HG03064 (cell line): Measurements from ENCODE around the gene SLC9C2.
"Not testable (repeated sequence)": the region's sequence is repeated elsewhere in the genome, so short reads cannot be mapped to it uniquely, and the experiment has no call there.

ENCODE experiments used
- ATAC-seq: cut with Tn5 transposase; IDR thresholded peaks from one replicate; pipeline ENCODE4 v1.9.1; 2021; ENCODE audit warnings: low read depth; ENCODE audit not compliant: unreplicated experiment

Gene SLC9C2

DNA sequence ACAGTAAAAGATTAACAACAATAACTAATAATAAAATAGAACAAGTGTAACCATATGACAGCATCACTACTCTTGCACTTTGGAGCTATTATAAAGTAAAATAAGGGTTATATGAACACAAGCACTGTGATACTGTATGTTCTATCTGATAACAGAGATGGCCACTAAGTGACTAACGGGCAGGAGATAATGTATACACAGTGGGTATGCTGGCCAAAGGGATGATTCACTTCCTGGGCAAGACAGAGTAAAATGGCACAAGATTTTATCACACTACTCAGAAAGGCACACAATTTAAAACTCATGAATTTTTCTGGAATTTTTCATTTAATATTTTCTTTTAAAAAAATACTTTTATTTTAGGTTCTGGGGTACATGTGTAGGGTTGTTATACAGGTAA is 12.3 kb downstream of the SLC9C2 start:
- ATAC-seq = no peak

DNA sequence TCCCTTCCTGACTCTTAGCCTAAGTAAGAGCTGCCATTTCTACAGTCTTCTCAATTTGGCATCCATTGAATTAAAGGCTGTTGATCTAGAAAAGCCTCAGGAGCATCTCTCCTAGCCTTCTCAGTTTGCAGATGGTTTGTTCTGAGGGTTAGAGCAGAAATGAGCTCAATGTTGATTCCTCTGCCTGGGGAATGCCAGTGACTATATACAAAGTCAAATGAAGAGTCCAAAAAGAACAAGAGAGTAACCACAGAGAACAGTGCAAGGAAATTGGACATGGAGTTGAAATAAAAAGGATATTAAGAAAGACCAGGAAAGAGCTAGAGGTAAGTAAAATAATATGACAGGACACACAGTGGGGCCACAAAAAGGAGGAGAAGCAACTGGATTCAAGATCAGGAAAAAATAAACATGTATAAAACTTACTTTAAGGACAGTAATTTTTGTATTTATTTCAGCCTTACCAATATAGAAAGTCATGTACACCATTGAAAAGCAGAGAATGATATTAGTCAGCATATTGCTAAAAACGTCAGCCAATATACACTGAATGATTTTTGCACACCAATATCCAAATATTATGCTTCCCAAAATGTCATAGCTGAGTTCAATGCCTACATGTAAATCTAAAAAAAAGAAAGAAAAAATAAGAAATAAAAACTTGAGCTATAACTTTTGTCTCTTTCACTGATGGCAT is 21.3 kb downstream of the SLC9C2 start:
- no peak for ATAC-seq

DNA sequence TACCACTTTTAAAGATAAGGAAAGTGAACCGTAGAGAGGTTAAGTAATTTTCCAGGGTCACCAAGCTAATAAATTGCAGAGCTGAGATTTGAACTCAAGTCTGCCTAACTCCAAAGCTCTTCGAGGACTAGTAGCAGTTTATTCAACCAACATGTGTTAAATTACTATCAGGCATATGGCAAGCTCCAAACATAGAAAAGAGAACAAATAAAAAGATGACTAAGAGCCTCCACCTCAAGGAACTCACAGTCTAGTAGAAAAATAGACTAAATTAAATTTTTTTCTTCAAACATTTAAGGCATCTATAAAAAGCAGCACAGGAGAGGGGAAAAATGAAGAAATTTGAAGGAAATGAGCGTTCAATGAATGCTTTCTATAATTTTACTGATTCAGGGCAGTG is 22.2 kb downstream of the SLC9C2 start:
- ATAC-seq = no peak

DNA sequence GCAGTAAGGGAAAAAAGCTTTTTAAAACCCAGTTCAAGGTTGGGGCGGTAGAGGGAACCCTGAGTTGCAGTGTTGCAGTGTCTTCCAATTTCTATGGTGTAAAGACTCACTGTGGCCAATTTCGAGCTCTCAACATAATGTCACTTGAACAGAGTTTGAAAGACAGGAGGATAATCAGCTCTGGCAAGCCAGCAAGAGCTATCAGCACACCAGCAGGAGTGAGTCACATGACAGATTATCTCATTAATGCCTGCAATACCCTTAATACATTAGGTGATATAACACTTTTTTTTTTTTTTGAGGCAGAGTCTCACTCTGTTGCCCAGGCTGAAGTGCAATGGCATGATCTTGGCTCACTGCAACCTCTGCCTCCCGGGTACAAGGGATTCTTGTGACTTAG is 22.8 kb downstream of the SLC9C2 start:
- ATAC-seq = no peak

DNA sequence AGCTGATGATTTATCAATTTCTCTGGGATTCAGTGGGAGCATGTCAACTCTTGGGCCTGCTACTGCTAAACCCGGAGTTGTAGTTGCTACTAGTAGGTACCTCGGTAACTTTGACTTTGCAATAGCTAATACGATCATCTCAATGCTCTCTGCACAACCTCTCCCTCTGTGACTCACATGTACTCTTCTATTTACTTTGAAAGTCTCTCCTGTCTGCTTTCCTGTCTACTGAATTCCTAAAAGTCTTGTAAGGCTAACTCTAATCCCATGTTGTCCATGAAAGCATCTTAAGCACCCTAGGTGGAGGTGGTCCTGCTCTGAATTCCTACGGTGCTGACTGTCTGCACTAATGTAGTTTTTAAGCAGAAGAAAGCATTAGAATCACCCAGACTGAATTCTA is 29.3 kb downstream of the SLC9C2 start:
- ATAC-seq = no peak

DNA sequence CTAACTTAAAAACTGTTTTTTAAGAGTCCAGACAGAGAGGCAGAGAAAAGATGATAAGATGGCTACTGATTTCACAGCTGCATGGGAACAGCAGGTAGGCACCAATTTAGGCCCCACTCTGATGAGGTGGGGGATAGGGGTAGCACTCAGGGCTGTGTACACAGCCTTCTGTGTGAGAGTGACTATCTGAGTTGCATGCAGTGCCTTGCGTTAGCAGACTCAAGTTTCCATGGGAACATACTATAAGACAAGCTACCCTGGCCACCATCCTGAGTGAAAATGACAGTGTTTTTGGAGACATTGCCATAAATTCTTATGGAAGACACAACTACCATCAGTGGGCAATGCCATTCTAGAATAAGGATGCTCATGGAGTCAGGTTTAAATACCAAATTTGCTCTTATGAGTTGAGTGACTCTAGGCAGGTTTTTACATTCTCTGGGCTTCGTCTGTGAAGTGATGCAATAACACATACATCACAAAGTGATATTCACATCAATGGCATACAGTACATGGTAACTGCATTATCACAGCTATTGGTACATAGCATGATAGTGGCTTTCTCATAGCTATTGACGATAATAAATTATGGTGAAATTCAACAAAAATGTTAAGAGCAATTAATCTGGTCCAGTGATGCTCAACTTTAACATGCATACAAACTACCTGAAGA is 30.5 kb downstream of the SLC9C2 start:
- ATAC-seq = no peak

DNA sequence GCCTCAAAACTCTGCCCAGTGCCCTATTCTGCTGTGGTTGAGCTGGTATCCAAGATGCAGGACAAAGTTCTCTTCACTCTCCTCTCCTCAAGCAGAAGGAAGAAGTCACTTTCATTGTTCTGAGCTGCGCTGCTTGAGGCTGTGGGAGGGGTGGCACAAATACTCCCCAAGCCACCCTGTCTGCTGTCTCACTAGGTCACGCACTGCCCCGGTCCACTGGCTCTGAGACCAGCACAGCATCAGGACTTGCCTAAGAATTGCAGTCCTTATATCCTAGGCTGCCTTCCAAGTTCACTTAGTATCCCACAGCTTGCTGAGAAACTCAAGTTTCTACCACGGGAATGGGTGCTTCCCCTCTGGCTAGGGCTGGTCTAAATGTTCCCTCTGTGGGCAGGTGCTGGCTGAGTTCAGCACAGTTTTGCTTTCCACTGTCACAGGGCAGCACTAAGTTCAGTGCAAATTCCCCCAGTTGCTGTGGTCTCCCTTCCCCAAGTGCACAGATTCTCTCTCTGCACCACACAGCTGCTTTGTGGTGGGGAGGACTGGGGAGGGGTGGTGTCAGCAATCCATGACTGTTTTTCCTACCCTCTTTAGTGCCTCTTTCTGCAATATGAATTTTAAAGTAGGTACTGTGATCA is 32.4 kb downstream of the SLC9C2 start:
- ATAC-seq = no peak

DNA sequence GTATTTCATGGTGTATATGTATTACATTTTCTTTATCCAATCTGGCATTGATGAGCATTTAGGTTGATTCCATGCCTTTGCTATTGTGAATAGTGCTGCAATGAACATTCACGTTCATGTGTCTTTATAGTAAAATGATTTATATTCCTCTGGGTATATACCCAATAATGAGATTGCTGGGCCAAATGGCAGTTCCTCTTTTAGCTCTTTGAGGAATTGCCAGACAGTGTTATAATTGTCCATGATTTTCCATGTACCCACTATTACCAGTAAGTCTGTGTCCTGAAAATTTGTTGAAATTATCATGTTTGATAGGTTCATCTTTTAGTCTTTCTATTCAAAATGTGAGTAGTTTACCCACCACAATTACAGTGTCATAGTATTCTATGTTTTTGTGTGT is 34.4 kb downstream of the SLC9C2 start:
- ATAC-seq = no peak

DNA sequence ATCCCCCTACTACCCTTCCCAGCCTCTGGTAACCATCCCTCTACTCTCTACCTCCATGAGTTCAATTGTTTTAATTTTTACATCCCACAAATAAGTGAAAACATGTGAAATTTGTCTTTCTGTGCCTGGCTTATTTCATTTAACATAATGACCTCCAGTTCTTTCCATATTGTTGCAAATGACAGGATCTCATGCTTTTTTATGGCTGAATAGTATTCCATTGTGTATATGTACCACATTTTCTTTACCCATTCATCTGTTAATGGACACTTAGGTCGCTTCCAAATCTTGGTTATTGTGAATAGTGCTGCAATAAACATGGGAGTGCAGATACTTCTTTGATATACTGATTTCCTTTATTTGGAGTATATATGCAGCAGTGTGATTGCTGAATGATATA is 39.0 kb downstream of the SLC9C2 start:
- not testable (repeated sequence) for ATAC-seq

DNA sequence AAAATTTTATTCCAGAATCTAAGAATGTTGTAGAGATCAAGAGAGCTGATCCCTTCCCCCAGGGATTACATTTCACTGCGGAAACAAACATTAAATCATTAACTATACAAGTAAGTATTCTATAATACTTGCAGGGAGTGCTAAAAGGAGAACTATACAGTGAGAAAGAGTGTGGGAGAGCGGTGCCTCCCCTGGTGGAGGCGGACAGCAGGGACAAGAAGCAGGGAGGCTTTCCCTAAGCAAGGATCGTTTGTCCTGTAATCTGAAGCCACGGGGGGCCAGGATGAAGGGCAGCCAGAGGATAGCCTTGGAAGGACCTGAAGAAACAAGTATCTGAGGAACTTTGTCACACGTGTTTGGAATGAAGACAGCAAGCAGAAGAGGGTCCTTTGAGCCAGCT is 40.1 kb downstream of the SLC9C2 start:
- no peak for ATAC-seq

DNA sequence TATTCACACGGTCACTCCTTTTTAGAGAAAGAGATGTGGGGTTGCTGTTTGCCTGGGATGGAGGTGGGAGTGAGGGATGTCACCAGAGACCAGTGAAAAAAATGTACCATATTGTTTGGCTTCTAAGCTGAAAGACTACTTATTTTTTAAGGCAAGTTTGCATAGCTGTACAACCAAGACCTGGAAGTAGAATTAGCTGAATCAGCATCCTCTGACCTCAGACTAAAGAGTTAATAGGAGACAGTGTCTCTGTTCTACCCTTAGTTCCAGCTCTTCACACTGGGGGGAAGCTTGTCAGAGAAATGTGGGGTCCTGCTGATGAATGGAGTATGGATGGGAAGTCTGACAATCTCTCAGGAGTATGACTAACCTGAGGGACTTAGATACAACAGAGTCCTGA is 41.6 kb downstream of the SLC9C2 start:
- no peak for ATAC-seq

DNA sequence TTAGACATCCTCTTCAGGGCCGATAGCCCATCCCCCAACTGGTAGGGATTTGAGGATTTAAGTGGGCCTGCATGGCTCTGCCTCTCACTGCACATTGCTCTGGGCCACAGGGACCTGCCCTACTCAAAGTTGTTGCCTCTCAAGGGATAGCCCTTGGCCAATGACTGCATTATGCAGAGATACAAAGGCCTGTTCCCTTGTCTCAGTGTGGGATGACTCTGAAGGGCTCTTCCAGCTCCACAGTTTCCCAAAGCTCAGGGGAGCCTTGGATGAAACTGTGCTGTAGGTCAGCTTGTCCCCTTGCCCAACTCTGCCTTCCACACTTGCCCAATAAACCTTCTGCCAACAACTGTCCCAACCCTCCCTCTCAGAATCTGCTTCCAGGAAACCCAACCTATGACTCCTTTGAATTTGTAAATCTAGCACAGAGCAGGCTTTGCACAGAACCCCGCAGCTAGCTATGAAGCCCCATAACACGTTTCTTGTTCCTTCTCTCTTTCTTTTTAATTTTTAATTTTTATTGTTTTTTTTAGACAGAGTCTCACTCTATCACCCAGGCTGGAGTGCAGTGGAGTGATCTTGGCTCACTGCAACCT is 42.5 kb downstream of the SLC9C2 start:
- no peak for ATAC-seq

DNA sequence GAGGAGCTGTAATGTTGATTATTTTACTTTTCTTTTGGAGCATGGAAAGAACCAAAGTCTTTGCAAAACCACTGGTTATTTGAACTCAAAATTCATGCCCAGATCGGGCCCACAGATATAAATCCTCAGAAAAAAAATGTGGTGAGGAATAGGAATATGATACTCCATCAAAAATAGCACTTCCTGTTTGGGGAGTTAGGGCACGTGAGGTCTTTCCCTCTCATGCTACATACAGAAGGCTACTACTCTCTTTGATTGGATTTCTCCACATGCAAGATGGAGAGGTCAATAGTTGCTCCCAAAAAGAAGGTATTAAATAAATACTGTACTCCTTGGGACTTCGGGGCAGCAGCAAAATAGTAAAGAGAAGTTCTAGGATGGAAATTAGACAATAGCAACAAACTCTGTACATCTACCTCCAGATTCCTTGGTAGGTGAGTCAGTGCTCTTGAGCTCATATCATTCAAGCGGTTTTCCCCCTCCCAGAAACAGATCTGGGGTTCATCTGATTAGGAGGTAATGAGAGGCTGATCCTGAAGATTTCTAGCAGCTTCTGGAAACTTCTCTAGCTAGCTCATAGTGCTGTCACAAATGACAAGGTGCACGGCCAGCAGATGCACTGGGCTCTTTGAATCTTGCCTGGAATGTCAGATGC is 47.1 kb downstream of the SLC9C2 start:
- no peak for ATAC-seq

DNA sequence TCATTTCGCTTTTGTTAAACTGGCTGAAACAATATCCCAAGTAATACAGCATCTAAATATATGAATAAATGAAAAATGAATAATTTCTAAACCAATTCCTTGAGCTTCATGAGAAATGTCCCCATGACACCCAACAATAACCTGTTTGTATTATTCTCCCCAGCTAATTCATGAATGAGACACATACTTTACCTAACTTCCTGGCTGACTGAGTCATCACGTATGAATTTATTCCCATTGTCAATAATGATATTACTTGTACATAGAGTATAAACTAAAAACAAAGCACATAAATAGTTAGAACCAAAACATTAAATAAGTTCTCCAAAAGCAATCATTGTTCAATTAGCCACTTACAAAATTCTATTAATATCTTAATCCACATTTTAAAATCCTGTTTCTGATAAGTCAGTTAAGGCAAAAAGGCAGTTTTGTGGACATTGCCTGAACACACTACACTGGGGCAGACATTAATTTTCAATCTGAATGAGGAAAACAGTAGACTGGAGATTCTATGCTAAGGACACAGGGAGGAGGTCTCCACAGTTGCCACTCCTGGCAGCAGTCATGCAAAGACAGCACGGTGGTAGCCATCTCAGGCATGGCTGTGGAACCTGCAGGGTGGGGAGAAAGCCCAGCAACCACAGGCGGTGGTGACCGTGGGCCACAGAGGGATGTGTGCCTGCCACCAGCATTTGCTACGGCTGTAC is 48.2 kb downstream of the SLC9C2 start:
- ATAC-seq = no peak

DNA sequence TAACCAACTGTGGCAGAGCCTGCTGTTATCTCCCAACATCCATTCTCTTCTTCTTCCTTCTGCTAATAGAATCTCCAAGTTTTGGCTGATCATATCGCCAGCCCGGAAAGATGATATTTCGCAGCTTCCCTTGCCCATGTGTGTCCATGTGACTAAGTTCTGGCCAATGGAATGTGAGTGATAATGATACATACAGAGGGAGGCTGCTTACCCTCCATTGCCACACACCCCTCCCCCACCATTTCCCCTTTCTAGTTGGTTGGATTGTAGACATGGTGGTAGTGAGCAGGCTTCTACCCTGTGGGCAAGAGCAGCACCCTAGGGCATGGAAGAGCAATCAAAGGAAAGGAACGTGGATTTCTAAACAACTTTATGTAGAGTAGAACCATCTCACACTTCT is 48.8 kb downstream of the SLC9C2 start:
- ATAC-seq = no peak

DNA sequence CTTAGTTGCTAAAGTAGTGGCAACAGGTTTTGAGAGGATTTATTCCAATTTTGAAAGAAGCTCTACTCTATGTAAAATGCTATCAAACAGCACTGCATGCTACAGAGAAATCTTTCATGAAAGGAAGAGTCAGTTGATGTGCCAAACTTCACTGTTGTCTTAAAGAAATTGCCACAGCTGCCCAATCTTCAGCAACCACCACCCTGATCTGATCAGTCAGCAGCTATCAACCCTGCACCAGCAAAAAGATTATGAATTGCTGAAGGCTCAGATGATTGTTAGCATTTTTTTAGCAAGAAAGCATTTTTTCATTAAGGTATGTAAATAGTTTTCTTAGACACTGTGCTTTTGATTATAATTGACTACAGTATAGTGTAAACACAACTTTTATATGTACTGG is 49.6 kb downstream of the SLC9C2 start:
- no peak for ATAC-seq

DNA sequence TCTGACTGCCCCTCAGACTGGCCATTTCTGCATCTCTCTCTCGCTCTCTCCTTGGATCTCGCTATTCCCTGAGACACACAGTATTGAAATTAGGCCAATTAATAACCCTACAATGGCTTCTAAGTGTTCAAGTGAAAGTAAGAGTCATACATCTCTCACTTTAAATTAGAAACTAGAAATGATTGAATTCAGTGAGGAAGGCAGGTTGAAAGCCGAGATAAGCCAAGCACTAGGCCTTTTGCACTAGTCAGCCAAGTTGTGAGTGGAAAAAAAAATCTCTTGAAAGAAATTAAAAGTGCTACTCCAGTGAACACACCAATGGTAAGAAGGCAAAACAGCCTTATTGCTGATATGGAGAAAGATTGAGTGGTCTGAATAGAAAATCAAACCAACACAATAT is 51.2 kb downstream of the SLC9C2 start:
- no peak for ATAC-seq

DNA sequence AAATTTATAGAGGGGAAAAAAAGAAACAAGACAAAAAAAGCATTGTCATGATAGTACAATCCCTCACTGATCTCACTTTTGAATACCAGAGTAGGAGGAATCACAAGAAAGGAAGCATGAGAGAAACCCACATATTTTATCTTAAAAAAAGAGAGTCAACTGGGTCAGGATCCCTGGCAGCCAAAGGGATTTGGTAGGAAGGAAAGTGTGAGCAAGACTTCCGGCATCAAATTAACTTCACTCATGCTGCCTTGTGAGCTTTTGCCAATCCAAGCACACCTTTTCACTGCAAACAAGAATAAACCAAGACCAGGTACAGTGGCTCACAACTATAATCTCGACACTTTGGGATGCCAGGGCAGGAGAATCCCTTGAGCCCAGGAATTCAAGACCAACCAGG is 53.1 kb downstream of the SLC9C2 start:
- ATAC-seq = no peak

DNA sequence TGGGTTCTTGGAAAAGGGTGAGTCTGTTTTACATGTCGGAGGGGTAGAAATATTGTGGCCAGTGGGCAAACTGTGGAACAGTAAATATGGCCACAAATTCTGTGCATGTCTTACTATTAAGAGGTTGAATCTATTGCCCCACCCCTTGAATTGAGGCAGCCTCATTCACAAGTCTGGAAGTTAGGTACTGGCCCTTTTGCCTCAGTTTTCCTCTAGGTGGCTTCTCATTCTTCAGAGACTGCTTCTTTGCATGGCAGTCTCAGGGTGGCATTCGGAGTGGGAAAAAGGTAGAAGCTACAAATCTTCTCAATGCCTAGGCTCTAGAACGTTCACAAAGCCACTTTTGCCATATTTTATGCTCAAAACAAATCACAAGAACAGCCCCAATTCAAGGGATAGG is 57.2 kb downstream of the SLC9C2 start:
- ATAC-seq = no peak

DNA sequence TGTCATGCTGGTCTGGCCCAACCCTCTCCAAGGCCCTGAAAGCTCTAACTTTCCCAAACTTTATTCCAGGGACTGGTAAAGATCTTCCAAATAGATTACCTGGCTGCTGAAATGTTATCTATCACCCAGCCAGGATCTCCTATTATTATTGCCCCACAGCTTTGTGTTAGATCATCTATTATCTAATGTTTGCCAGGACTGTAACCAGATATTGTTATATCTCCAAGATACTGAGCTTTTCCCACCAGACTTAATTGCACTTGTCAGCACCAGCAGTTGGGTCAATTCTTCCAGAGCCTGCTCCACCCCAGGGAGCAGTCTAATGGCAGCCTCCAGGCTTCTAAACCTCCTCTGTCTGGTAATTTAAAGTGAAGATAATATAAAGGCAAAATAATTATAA is 66.6 kb downstream of the SLC9C2 start:
- no peak for ATAC-seq

DNA sequence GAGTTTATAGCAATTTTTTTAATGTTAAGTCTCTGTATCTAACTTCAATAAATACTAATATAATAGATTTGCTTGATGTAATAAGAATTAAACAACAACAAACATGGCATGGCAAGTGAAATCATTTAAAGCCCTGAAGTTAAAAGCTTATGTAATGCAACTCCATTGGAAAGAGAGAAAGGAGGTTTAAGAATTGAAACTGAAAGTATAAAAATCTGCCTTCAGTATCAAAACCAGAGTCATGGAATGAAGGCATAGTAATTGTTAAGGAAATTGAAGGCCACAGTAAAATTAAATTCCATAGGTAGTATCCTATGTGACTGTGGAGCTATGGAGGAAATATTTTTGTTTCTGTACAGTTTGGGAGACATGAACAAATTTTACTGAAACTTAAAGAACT is 70.6 kb downstream of the SLC9C2 start:
- ATAC-seq = no peak
